HG02973 (cell line): ENCODE data around the gene IREB2.
"Not testable (repeated sequence)": the region's sequence is repeated elsewhere in the genome, so short reads cannot be mapped to it uniquely, and the experiment has no call there.

Experiments used
- ATAC-seq: cut with Tn5 transposase; IDR thresholded peaks from one replicate; pipeline ENCODE4 v1.9.1; 2021; ENCODE audit warnings: moderate library complexity; ENCODE audit not compliant: unreplicated experiment

IREB2 gene

GRCh38 chr15:78461171-78461888 lies 23.3 kb downstream of the IREB2 start:
- ATAC-seq, result no peak

- no peak for ATAC-seq
These were observed 31.0 kb downstream of the IREB2 start for GRCh38 chr15:78469031-78469430.

GRCh38 chr15:78477295-78477694 lies 39.3 kb downstream of the IREB2 start:
- ATAC-seq, result no peak

GRCh38 chr15:78479650-78480049 lies 41.6 kb downstream of the IREB2 start:
- ATAC-seq, result no peak

- ATAC-seq, result no peak
These were observed 43.9 kb downstream of the IREB2 start for GRCh38 chr15:78481917-78482316.

- ATAC-seq, result no peak
These were observed 54.9 kb downstream of the IREB2 start for GRCh38 chr15:78492872-78493271.

- no peak for ATAC-seq
These were observed 63.8 kb downstream of the IREB2 start for GRCh38 chr15:78501857-78502256.

GRCh38 chr15:78502641-78503040 lies 64.6 kb downstream of the IREB2 start:
- ATAC-seq, result no peak

- peak; percentile 86 for ATAC-seq
These were observed 69.2 kb downstream of the IREB2 start, which contains the start of gene HYKK for GRCh38 chr15:78506971-78507830. HYKK (plus strand) TSS chr15:78507577; CDS start chr15:78513089, 5,512 bp downstream.

- ATAC-seq, result peak; percentile 12
These were observed 69.8 kb downstream of the IREB2 start for GRCh38 chr15:78507831-78508160.

- ATAC-seq, result no peak
These were observed 70.3 kb downstream of the IREB2 start for GRCh38 chr15:78508272-78508671.

- no peak for ATAC-seq
These were observed 71.8 kb downstream of the IREB2 start for GRCh38 chr15:78509726-78510312.

GRCh38 chr15:78520035-78520434 lies 82.0 kb downstream of the IREB2 start:
- not testable (repeated sequence) for ATAC-seq

- ATAC-seq, result no peak
These were observed 86.2 kb downstream of the IREB2 start for GRCh38 chr15:78524230-78524629.

- ATAC-seq, result no peak
These were observed 89.3 kb downstream of the IREB2 start for GRCh38 chr15:78527325-78527724.

- ATAC-seq, result no peak
These were observed 95.3 kb downstream of the IREB2 start for GRCh38 chr15:78533331-78533730.

- no peak for ATAC-seq
These were observed 98.1 kb downstream of the IREB2 start for GRCh38 chr15:78536134-78536533.

- no peak for ATAC-seq
These were observed 99.4 kb downstream of the IREB2 start for GRCh38 chr15:78537266-78537905.

- no peak for ATAC-seq
These were observed 100.3 kb downstream of the IREB2 start for GRCh38 chr15:78538358-78538757.

GRCh38 chr15:78539464-78540140 lies 101.6 kb downstream of the IREB2 start:
- not testable (repeated sequence) for ATAC-seq
